ENCODE data around the gene PLPPR3.

Gene PLPPR3

GRCh38 chr19:769616-770015 is 52.1 kb downstream of the PLPPR3 start:
- no peak for DNase-seq

GRCh38 chr19:768424-768823 is 53.3 kb downstream of the PLPPR3 start:
- DNase-seq, result no peak

- DNase-seq, result no peak
These were observed 56.5 kb downstream of the PLPPR3 start for GRCh38 chr19:765179-765738.

GRCh38 chr19:764301-764700 is 57.5 kb downstream of the PLPPR3 start:
- no peak for DNase-seq

GRCh38 chr19:763869-764268 is 57.9 kb downstream of the PLPPR3 start:
- no peak for DNase-seq

- no peak for DNase-seq
These were observed 58.6 kb downstream of the PLPPR3 start for GRCh38 chr19:763181-763580.

Measured in right forelimb (tissue), 1 donor.